Measurements from ENCODE around the gene MND1.

Gene MND1
- 0 to 0.08 (median 0) reads per million in 4 donors for total RNA-seq

- DNase-seq: peak; percentile 82 to 91 (median 86)
These were observed at the start of gene MND1 for GRCh38 chr4:153344131-153345011. Gene MND1, plus strand, starts transcription at chr4:153344688. Its CDS starts 50 bp downstream, at chr4:153344738.

DNA sequence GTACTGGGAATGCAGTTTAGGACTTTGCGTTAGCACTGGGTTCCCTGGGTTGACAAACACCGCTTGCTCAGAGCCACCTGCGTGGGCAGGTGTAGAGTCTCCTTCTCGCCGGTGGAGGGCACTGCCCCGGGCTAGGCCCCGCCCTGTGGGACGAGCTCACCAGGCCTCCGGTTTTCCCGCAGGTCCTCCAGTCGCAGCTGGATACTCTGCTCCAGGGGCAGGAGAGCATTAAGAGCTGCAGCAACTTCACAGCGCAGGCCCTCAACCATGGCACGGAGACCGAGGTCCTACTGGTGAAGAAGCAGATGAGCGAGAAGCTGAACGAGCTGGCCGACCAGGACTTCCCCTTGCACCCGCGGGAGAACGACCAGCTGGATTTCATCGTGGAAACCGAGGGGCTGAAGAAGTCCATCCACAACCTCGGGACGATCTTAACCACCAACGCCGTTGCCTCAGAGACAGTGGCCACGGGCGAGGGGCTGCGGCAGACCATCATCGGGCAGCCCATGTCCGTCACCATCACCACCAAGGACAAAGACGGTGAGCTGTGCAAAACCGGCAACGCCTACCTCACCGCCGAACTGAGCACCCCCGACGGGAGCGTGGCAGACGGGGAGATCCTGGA lies 49.2 kb upstream of the MND1 start:
- DNase-seq: no peak

GRCh38 chr4:153296040-153296823 lies 48.3 kb upstream of the MND1 start:
- no peak for DNase-seq

DNA sequence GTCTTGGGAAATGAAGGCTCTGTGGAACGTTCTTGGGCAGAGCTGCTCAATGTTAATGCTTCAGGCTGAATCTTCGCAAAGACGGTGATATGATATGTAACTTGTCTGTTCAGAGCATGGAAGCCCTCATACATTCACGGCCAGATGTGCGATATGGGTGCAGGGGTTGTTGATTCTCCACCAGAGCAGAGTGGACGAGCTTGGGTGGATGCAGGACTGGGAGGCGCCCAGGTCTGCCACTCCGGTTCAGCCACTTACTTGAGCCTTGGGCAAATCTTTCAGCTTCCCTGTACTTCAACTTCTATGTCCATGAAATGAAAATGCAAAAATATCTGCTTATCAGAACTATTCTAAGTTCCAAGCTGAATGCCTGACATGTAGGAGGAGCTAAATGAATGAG lies 47.4 kb upstream of the MND1 start:
- DNase-seq: no peak

DNA sequence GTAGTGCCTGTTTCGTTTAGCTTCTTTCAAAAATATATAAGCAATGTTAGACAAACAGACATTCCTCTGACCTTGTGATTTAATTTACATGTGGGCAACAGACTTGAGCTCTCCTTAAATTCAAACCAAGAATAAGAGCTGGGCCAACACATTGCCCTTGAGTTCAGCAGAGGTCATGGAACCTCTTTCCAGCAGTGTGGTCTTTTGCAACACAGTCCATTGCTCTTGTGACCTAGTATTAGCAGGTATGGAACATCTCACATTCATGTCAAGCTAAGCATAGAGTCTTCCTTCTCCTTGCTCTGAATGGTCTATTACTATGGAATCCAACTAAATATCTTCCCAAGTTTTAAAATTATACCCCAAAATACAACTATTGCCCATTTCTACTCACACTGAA lies 33.7 kb upstream of the MND1 start:
- DNase-seq: no peak

GRCh38 chr4:153314915-153315314 lies 29.6 kb upstream of the MND1 start:
- no peak for DNase-seq

- DNase-seq: peak in 2 of 5 donors; percentile 11 to 12
These were observed 25.7 kb upstream of the MND1 start for GRCh38 chr4:153318696-153319320.

- no peak for DNase-seq
These were observed 21.7 kb upstream of the MND1 start for GRCh38 chr4:153322791-153323190.

DNA sequence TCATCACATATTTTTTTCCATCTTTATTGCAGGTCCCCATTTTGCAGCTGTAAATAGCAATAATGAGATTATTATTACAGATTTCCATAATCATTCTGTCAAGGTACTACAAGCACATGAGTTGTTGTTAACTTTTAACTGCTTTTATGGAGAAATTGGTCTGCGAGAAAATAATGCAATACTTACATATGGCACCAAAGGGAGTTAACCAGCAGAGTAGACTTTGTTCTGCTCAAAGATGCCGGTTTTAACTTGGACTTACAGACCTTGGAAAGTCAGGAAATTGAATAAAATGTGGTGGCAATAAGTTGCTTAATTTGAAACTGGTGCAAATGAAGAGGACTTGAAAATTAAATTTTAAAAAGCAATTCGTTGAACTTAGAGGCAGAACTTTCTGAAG lies 20.4 kb upstream of the MND1 start:
- DNase-seq: no peak

- DNase-seq: no peak
These were observed 18.9 kb upstream of the MND1 start for GRCh38 chr4:153325558-153325957.

- no peak for DNase-seq
These were observed 18.0 kb upstream of the MND1 start for GRCh38 chr4:153326513-153326912.

DNA sequence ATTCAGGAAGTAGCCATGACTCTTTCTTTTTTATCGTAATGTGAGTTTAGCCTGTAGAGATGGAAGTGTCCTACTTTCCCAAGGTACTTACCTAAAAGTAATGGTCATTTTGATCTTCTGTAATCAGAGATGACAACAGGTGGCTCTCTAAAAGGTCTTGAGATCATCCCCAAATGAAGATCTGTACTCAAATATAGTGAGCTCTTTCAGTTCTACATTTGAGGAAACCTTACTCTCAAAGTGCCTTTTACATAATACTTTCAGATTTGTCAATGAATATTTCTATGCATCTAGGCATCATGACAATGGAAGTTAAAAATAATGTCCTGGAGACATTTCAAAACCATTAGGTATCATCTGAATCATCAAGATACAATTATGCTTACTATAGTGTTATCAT lies 17.2 kb upstream of the MND1 start:
- DNase-seq: no peak

DNA sequence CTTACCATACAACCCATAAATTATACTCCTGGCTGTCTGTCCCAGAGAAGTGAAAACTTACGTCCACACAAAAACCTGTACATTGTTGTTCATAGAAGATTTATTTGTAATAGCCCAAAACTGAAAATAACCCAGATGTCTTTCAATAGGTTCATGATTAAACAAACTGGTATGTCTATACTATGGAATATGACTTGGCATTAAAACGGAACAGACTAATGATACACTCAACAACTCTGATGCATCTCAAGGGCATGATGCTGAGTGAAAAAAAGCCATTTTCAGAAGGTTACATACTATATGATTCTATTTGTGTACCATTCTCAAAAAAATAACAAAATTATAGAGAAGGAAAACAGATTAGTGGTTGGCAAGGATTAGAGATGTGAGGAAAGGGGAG lies 11.6 kb upstream of the MND1 start:
- DNase-seq: no peak

DNA sequence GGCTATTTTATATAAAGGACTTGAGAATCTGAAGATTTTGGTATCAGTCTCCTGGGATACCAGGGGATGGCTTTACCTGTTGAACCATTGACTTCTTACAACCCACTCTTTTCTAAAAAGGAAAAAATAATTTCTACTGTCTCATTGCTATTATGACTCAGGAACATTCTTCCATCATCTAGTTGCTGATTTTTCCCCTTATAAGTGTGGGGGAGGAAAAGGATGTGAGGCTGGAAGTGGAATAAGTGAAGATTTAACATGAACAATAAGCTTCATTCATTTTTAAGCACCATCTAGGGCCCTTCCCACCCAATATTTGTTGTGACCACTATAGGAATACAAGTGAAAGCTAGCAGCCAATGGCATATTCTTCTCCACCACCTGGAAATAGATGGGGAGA lies 10.6 kb upstream of the MND1 start:
- DNase-seq: no peak

GRCh38 chr4:153335665-153336064 lies 8.8 kb upstream of the MND1 start:
- DNase-seq: no peak

DNA sequence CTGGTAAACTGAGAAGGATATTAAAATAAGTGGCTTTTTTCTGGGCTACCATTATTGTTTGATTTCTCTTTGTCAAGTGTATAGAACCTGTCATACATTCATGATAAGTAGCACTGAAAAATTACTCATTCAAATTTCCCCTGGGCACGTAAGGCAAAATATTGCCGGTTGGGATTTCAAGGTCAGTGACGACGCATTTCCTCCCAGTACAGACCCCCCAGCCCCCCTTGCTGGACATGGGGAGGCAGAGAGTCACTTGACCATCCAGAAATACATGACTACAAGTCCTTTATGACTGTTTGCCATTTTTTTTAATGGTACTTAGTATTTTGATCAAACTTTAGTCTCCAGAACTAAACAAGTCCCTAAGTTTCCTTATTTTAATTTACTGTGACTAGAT lies 6.8 kb upstream of the MND1 start:
- DNase-seq: no peak

- DNase-seq: no peak
These were observed 2.9 kb upstream of the MND1 start for GRCh38 chr4:153341575-153342090.

DNA sequence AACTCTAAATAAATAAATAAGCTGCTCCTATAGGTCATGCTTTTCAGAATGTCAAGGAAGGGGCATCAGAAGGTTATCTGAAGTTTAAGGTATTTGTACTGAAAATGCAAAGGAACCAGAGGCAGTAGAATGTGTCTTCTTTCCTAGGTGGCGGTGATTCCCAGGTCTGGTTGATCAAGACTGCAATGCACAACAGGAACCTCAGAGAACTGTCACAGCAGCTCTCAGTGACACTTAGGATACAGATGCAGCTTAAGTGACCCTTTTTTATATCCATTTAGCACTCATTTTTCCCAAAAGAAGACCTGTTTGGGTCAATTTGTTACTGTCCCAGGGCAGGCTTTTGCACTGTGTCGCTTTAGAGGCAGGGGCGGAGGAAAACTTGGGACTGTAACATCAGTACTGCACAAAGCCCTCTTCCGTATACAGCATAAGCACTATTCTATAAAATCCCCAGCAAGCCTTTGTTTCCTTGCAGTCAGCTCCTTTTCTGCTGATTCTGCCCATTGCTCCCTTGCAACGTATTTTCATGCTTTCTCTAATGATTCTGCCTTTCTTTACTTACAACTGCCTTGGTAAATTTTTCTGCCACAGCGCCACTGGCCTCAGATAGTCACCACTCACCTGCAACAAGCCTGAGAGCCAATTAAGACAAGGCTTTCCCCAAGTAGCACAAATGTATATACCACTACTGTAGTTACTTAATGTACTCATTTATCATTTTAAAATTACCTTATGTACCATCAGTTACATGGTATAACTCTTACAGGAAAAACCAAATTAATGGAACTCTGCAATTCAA lies 1.5 kb upstream of the MND1 start:
- no peak for DNase-seq

GRCh38 chr4:153345012-153345981 lies 809 bp downstream of the MND1 start:
- DNase-seq: peak in 4 of 5 donors; percentile 20 to 74 (median 28)

DNA sequence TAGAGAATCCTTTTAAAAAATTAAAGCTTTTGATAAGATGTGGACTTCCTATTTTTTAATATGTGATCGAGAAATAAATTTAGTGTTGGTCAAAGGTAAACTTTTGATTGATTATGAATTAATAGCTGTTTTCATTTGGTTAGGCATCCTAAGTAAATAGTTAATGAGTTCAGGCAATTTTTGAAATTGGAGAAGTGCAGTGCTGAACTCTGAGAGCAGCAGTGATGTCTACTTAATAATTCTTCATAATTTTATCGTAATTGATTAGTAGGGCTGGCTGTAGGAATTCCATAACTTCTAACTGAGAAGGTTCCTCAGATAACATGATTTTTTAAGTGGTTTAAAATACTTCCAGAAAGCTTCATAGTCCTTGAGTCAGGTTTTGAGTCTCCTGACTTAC lies 1.5 kb downstream of the MND1 start:
- no peak for DNase-seq

DNA sequence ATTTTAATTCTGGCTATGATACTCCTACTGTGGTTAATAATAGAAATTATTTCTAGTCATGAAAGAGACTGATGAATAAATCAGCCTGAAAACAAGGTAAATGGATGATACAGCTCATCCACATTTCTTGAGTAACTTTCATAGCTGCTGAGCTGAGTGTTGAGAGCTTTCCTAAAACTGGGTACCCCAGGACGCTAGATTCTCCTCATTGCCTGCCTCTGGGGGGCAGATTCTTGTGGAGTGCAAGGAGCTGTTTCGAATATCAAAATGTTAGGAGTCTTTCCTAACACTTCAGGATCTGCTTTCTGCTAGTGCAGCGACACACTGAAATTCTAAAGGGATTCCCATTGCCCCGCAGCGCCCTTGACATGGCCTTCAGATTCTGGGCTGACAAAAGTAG lies 2.1 kb downstream of the MND1 start:
- DNase-seq: no peak
